ENCODE data around the gene MCC.

Gene MCC

GRCh38 chr5:113508756-113509155, 20.5 kb upstream of the MCC start:
- TF ChIP-seq CTCF (conservative IDR thresholded peaks at IDR 0.05) (no peak), ZFX (IDR thresholded peaks at IDR 0.05) (no peak)
- no peak overlapping the region for H3K27ac ChIP-seq

GRCh38 chr5:113507601-113508000, 19.3 kb upstream of the MCC start:
- TF ChIP-seq ZFX (IDR thresholded peaks at IDR 0.05) (no peak), CTCF (conservative IDR thresholded peaks at IDR 0.05) (no peak)

GRCh38 chr5:113505181-113505580, 16.9 kb upstream of the MCC start:
- no peak for TF ChIP-seq CTCF (conservative IDR thresholded peaks at IDR 0.05)
- no peak for TF ChIP-seq ZFX (IDR thresholded peaks at IDR 0.05)
- H3K27ac ChIP-seq: no peak overlapping the region

More at GRCh38 chr5:113507601-113508000, 19.3 kb upstream of the MCC start:
- H3K27ac ChIP-seq: no peak overlapping the region

GRCh38 chr5:113503146-113503545, 14.9 kb upstream of the MCC start:
- no peak for TF ChIP-seq ZFX (IDR thresholded peaks at IDR 0.05)
- TF ChIP-seq CTCF (conservative IDR thresholded peaks at IDR 0.05): no peak
- H3K27ac ChIP-seq: no peak overlapping the region

GRCh38 chr5:113502073-113502472, 13.8 kb upstream of the MCC start:
- TF ChIP-seq ZFX (IDR thresholded peaks at IDR 0.05): no peak
- no peak for TF ChIP-seq CTCF (conservative IDR thresholded peaks at IDR 0.05)
- H3K27ac ChIP-seq: no peak overlapping the region

- no peak overlapping the region for H3K27ac ChIP-seq
- TF ChIP-seq ZFX (IDR thresholded peaks at IDR 0.05): no peak
- TF ChIP-seq CTCF (conservative IDR thresholded peaks at IDR 0.05): no peak
These were observed 7.2 kb upstream of the MCC start for GRCh38 chr5:113495422-113495841.

GRCh38 chr5:113493446-113493845, 5.2 kb upstream of the MCC start:
- H3K27ac ChIP-seq: no peak overlapping the region
- TF ChIP-seq ZFX (IDR thresholded peaks at IDR 0.05): no peak

- TF ChIP-seq ZFX (IDR thresholded peaks at IDR 0.05) (no peak), CTCF (conservative IDR thresholded peaks at IDR 0.05) (no peak)
- H3K27ac ChIP-seq: no peak overlapping the region
These were observed 2.8 kb upstream of the MCC start for GRCh38 chr5:113491022-113491421.
